ENCODE data around the gene DHH. TPM values are rescaled to one million over a fixed set of nuclear protein-coding genes. Genes with fewer than 3 reads are reported as not detected.

The DHH gene
- total and polyA plus RNA-seq, 9 of the 15 experiments (the other 6 are each of a cell fraction or from before 2014, with no cell fraction given), result 0.07 to 2.6 (median 0.54) TPM

DNA sequence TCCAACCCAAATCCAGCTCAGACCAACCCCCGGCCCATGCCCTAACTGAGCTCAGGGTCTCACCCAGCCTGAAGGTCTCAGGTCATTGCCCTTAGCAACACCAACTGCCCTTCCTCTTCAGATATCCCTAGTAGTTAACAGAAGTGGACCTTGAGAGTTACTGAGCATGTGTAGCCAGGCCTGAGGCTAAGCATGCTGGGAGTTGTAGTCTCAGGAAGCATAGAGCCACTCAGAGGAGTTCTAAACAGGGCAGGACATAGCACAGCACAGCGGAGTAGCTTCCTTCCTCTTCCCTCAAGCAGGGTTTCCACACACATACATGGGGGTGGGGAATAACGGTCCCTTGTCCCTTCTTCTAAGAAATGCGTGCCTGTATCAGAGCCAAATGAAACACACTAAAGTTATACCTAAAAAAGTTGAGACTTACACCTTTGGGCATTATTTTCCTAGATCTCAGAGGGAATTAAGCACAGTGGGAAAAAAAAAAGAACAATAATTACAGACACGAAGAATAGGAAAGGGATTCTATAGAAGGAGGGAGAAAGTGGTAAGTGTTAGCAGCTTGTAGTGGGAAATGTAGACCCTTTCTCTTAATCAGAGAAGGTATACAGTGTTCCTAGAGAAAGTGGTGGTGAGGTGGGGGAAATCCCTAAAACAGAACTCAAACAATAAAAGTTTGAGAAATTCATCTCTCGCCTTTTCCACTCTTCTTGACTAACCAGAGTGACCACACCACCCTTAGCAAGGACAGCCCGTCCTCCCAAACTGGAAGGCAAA, 38.4 kb downstream of the DHH start (continued):
- TF ChIP-seq, protein P1, sequence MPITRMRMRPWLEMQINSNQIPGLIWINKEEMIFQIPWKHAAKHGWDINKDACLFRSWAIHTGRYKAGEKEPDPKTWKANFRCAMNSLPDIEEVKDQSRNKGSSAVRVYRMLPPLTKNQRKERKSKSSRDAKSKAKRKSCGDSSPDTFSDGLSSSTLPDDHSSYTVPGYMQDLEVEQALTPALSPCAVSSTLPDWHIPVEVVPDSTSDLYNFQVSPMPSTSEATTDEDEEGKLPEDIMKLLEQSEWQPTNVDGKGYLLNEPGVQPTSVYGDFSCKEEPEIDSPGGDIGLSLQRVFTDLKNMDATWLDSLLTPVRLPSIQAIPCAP (CRISPR knock-in tag; IDR thresholded peaks at IDR 0.05; ENCODE audit: borderline replicate concordance), result no peak
- TF ChIP-seq NCOA1 (IDR thresholded peaks at IDR 0.05; ENCODE audit: low read depth) (no peak), TCFL5 (CRISPR knock-in tag; conservative IDR thresholded peaks at IDR 0.05) (no peak), MAFF (IDR thresholded peaks at IDR 0.05; ENCODE audit: low read length) (no peak), THRA (IDR thresholded peaks at IDR 0.05) (no peak), ZNF143 (CRISPR knock-in tag; IDR thresholded peaks at IDR 0.05) (peak; percentile 95), ZNF785 (CRISPR knock-in tag; IDR thresholded peaks at IDR 0.05) (no peak), ZNF280A (IDR thresholded peaks at IDR 0.05; ENCODE audit: low read depth, partially characterized antibody) (no peak), JUND (IDR thresholded peaks at IDR 0.05; ENCODE audit: borderline replicate concordance, low read depth, low read length) (peak; percentile 23; the same call in 1 of the 2 replicates), JUND (tag; IDR thresholded peaks at IDR 0.05; ENCODE audit: borderline replicate concordance, low read depth, low read length) (no peak; the same call in 2 of the 3 replicates), MCM2 (IDR thresholded peaks at IDR 0.05; ENCODE audit: low read depth) (no peak), BCL6 (CRISPR knock-in tag; IDR thresholded peaks at IDR 0.05) (no peak), NONO (IDR thresholded peaks at IDR 0.05; ENCODE audit: low read depth in 2 of 2, low read length in 1 of 2) (no peak), WHSC1 (IDR thresholded peaks at IDR 0.05; ENCODE audit: low read length) (no peak), ZNF174 (CRISPR knock-in tag; IDR thresholded peaks at IDR 0.05) (no peak), SNAPC5 (CRISPR knock-in tag; IDR thresholded peaks at IDR 0.05) (no peak), BRF1 (IDR thresholded peaks at IDR 0.05; ENCODE audit: borderline replicate concordance, extremely low read depth, insufficient read length) (no peak)
- TF ChIP-seq, protein P2, sequence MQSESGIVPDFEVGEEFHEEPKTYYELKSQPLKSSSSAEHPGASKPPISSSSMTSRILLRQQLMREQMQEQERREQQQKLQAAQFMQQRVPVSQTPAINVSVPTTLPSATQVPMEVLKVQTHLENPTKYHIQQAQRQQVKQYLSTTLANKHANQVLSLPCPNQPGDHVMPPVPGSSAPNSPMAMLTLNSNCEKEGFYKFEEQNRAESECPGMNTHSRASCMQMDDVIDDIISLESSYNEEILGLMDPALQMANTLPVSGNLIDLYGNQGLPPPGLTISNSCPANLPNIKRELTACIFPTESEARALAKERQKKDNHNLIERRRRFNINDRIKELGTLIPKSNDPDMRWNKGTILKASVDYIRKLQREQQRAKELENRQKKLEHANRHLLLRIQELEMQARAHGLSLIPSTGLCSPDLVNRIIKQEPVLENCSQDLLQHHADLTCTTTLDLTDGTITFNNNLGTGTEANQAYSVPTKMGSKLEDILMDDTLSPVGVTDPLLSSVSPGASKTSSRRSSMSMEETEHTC (IDR thresholded peaks at IDR 0.05), result no peak
- TF ChIP-seq, protein P3, sequence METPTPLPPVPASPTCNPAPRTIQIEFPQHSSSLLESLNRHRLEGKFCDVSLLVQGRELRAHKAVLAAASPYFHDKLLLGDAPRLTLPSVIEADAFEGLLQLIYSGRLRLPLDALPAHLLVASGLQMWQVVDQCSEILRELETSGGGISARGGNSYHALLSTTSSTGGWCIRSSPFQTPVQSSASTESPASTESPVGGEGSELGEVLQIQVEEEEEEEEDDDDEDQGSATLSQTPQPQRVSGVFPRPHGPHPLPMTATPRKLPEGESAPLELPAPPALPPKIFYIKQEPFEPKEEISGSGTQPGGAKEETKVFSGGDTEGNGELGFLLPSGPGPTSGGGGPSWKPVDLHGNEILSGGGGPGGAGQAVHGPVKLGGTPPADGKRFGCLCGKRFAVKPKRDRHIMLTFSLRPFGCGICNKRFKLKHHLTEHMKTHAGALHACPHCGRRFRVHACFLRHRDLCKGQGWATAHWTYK (CRISPR knock-in tag; IDR thresholded peaks at IDR 0.05), result no peak
